AG04450 (cell line): Measurements from ENCODE around the gene CCDC57. TPM values are rescaled to one million over a fixed set of nuclear protein-coding genes. Genes with fewer than 3 reads are reported as not detected.

Experiments
- CTCF ChIA-PET: fragments of 300-600, 350-600 bp; formaldehyde crosslinking; extraction: SDS; loops from one replicate; lab custom pipeline; 2022; ENCODE audit warnings: antibody characterized with exemption, inconsistent platforms; lab: Charles Lee
- POLR2A ChIA-PET: fragments of 350-600 bp; formaldehyde crosslinking; extraction: SDS; loops from one replicate; lab custom pipeline; 2021; ENCODE audit warnings: antibody characterized with exemption, inconsistent platforms; lab: Yijun Ruan, JAX
- DNase-seq: peaks from one replicate; pipeline ENCODE4 v3.0.0-alpha.2; 2011; ENCODE audit warnings: low read depth, low spot score
- H3K27ac ChIP-seq: one replicate; pipeline ENCODE4 v1.5.1; 2012; ENCODE audit warnings: low read depth, low read length, control low read depth
- H3K27me3 ChIP-seq: one replicate; pipeline ENCODE4 v1.6.0; 2012; ENCODE audit warnings: low read length; ENCODE audit not compliant: control insufficient read depth, insufficient read depth
- H3K4me3 ChIP-seq: 2 replicates; pipeline ENCODE4 v1.5.1; 2011; ENCODE audit warnings: mild to moderate bottlenecking, low read depth, low read length, control low read depth
- H3K9me3 ChIP-seq: 2 replicates; pipeline ENCODE4 v1.5.1; 2012; ENCODE audit warnings: low read length; ENCODE audit not compliant: control insufficient read depth, insufficient read depth
- polyA plus RNA-seq: library from polyadenylated mRNA; depleted of rRNA; stranded (reverse); fragments of >200 nt; gene quantifications from 2 replicates; pipeline ENCODE4 v1.2.3, GENCODE V29; 2011
- TF ChIP-seq, protein P1 (sequence below): IDR thresholded peaks from 2 replicates; pipeline ENCODE4 v1.5.1; 2011; ENCODE audit warnings: low read depth, low read length, control low read depth, inconsistent platforms

The CCDC57 gene
- polyA plus RNA-seq, 1 experiment = 11.1 TPM

DNA sequence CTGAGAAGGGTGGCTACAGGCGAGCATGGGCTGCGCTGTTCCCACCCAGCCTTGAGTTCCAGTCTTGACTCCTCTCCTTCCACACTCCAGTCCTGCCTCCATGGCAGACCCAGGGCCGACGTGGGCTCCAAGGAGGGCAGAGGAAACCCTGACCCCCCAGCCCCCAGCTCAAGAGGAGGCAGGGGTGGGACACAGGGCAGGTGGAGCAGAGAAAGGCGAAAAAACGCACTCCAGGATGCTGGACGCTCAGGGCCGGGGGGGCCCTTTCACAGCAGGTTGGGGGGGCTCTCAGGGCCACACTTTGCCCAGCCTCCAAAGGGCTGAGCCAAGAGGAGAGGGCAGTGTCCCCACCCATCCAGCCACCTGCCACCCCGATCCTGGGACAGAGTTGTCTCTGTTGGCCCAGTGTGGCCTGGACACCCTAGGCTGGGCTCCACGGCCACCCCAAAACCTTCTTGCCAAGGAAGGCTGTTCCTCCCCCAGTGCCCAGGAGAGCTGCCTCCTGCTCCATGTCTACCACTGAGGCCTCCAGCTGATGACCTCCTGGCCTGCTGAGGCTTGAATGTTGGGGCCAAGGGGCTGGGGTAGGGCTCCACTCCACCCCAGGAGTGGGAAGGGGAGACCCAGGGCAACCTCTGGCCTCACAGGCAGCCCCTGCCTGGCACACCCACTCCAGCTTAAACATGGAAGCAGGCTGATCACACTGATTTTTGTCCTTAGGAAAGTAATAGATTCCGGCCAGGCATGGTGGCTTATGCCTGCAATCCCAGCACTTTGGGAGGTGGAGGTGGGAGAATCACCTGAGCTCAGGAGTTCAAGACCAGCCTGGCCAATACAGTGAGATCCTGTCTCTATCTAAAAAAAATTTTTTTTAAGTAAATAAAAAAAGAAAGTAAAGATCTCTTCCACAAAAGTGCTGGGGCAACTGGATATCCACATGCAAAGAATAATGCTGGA lies 7.4 kb upstream of the CCDC57 start:
- TF ChIP-seq, protein P1, sequence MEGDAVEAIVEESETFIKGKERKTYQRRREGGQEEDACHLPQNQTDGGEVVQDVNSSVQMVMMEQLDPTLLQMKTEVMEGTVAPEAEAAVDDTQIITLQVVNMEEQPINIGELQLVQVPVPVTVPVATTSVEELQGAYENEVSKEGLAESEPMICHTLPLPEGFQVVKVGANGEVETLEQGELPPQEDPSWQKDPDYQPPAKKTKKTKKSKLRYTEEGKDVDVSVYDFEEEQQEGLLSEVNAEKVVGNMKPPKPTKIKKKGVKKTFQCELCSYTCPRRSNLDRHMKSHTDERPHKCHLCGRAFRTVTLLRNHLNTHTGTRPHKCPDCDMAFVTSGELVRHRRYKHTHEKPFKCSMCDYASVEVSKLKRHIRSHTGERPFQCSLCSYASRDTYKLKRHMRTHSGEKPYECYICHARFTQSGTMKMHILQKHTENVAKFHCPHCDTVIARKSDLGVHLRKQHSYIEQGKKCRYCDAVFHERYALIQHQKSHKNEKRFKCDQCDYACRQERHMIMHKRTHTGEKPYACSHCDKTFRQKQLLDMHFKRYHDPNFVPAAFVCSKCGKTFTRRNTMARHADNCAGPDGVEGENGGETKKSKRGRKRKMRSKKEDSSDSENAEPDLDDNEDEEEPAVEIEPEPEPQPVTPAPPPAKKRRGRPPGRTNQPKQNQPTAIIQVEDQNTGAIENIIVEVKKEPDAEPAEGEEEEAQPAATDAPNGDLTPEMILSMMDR = no peak
- no peaks in the 10 kb centered on the region; the same call in 1 of the 2 replicates for H3K9me3 ChIP-seq
- POLR2A ChIA-PET = no interaction called here
- CTCF ChIA-PET = no interaction called here
- no peaks in the 10 kb centered on the region for H3K27me3 ChIP-seq
- no peak overlapping the region for H3K27ac ChIP-seq
- no peak overlapping the region for H3K4me3 ChIP-seq
- no peak for DNase-seq

DNA sequence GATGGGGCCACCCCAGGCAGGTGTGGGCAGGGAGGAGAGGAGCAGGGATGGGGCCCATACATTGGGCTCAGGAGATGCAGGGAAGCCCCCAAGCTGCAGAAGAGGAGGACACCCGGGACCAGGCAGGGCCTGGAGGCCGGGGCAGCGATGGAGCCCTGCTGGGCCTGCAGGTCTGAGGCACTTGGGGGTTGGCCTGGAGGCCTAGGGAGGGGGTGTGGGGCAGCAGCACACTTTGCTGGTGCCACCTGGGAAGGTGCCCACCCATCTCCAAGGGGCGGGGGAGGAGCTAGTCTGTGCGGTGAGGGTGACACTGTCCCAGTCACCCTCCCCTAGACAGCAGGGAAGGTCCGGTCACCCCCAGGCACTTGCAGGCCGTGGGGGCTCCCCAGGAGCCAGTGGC lies 6.4 kb upstream of the CCDC57 start:
- Histone ChIP-seq H3K9me3 (no peaks in the 10 kb centered on the region; the same call in 1 of the 2 replicates), H3K4me3 (no peak overlapping the region), H3K27ac (no peak overlapping the region), H3K27me3 (no peaks in the 10 kb centered on the region)
- ChIA-PET POLR2A (no interaction called here), CTCF (interaction anchor here (1.0 kb wide), 1 partner anchor 18 kb away, joined by 3 read pairs; no protein-coding TSS in a partner anchor)
- DNase-seq = no peak
- TF ChIP-seq, protein P1 = no peak

DNA sequence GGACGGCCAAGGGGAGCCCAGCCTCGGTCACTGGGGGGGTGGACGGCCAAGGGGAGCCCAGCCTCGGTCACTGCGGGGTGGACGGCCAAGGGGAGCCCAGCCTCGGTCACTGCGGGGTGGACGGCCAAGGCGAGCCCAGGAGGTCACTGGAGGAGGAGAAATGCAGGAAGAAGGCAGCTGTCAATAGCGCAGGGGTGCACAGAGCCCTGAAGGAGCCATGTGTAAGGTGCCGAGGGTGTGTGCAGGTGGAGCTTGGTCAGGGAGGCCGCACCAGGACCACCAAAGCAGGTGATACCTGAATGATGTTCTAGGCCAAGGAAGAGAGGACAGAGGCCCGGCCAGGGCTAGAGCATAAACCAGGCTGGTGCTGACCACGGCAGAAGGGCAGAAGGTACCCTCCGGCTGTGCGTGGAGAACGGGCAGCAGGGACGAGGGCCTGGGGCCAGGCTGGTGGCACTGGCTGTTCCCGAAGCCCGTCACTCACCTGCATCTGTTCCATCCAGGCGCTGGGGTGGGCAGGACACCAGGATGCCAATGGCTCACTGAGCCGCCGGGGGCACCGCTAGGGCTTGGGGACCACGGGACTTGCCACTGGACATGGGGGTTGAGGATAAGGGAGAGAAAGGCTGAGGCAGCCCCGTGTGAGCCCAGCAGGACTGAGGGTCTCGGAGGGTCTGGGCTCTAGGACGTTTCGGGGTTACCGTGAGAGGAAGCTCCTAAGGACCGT lies 5.9 kb upstream of the CCDC57 start:
- POLR2A ChIA-PET = no interaction called here
- no peak overlapping the region for H3K27ac ChIP-seq
- H3K4me3 ChIP-seq = no peak overlapping the region
- TF ChIP-seq, protein P1 = no peak
- H3K27me3 ChIP-seq = no peaks in the 10 kb centered on the region
- DNase-seq = no peak
- H3K9me3 ChIP-seq = no peaks in the 10 kb centered on the region; the same call in 1 of the 2 replicates
- CTCF ChIA-PET = interaction anchor here (1.0 kb wide), 1 partner anchor 18 kb away, joined by 3 read pairs; no protein-coding TSS in a partner anchor

DNA sequence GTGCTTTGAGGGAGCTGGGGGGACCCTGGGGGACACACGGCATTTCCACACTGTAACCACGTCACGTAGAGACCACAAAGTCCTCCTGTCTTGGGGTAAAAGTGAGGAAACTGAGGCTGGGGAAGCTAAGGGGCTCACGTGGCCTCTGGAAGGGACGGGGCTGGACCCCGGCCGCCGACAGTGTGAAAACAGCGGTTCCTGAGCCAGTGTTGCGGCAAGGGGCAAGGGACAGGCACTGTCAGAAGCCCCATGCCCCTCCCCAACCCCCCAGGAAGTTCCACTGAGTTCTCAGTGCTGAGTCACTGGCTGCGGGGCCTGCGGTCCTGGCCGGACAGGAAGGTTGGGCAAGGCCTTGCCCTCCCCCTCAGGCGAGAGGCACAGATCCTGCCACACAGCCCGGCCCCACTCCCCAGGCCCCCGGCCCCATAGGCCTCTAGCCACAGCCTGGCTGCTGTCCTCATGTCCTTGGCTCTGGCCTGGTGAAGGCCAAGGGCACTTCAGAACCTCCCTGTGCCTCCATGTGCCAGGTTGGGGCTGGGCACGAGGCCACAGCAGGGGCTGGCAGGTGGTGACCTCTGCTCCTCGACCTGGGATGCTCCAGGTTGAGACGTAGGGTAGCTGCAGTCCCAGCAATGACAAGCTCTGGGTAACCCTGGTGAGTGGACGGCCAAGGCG lies 5.0 kb upstream of the CCDC57 start:
- peak; percentile 69 for DNase-seq
- TF ChIP-seq, protein P1 = no peak
- CTCF ChIA-PET = interaction anchor here (1.0 kb wide), 1 partner anchor 19 kb away, joined by 3 read pairs; no protein-coding TSS in a partner anchor
- no peaks in the 10 kb centered on the region; the same call in 1 of the 2 replicates for H3K9me3 ChIP-seq
- POLR2A ChIA-PET = no interaction called here
- no peak overlapping the region for H3K4me3 ChIP-seq
- H3K27me3 ChIP-seq = no peaks in the 10 kb centered on the region
- peak overlapping the region; percentile 91 for H3K27ac ChIP-seq
